GM23248 (cell line): ENCODE results near the gene PSG3. TPM values are rescaled to one million over a fixed set of nuclear protein-coding genes. Genes with fewer than 3 reads are reported as not detected.
A peak's percentile ranks its signal among the peaks of the same experiment; 100 is the strongest.
"Not testable (repeated sequence)": the region's sequence is repeated elsewhere in the genome, so short reads cannot be mapped to it uniquely, and the experiment has no call there.

Source experiments
- DNase-seq: peaks from one replicate; pipeline ENCODE4 v3.0.0-alpha.2; 2015
- H2AFZ ChIP-seq: fragments of 200-600 bp; sonication (generic); 2 replicates; pipeline ENCODE4 v1.6.1; 2016; ENCODE audit warnings: antibody characterized with exemption
- H3F3A ChIP-seq: fragments of 200-600 bp; sonication (generic); 2 replicates; pipeline ENCODE4 v1.6.1; 2016; ENCODE audit warnings: mild to moderate bottlenecking, antibody characterized with exemption, mixed run types; ENCODE audit not compliant: insufficient read depth
- H3K27ac ChIP-seq: fragments of 200-600 bp; sonication (generic); 2 replicates; pipeline ENCODE4 v1.5.1; 2016; ENCODE audit warnings: mild to moderate bottlenecking
- H3K27me3 ChIP-seq: fragments of 200-600 bp; sonication (generic); replicated peaks from 2 replicates; pipeline ENCODE4 v1.6.1; 2016; ENCODE audit warnings: mild to moderate bottlenecking; ENCODE audit not compliant: insufficient read depth
- H3K36me3 ChIP-seq: fragments of 200-600 bp; sonication (generic); 2 replicates; pipeline ENCODE4 v1.6.1; 2016; ENCODE audit warnings: low read depth, mild to moderate bottlenecking
- H3K4me1 ChIP-seq: fragments of 200-600 bp; sonication (generic); 2 replicates; pipeline ENCODE4 v1.6.1; 2016; ENCODE audit warnings: mild to moderate bottlenecking; ENCODE audit not compliant: insufficient read depth
- H3K4me2 ChIP-seq: fragments of 200-600 bp; sonication (generic); one replicate; pipeline ENCODE4 v1.6.1; 2016; ENCODE audit warnings: mild to moderate bottlenecking; ENCODE audit not compliant: unreplicated experiment
- H3K4me3 ChIP-seq: fragments of 200-600 bp; sonication (generic); 2 replicates; pipeline ENCODE4 v1.5.1; 2016; ENCODE audit warnings: mild to moderate bottlenecking
- H3K79me2 ChIP-seq: fragments of 200-600 bp; sonication (generic); 2 replicates; pipeline ENCODE4 v1.6.1; 2016; ENCODE audit warnings: mild to moderate bottlenecking; ENCODE audit not compliant: insufficient read depth
- H3K9ac ChIP-seq: fragments of 200-600 bp; sonication (generic); 2 replicates; pipeline ENCODE4 v1.6.1; 2016; ENCODE audit warnings: mild to moderate bottlenecking
- H3K9me2 ChIP-seq: fragments of 200-600 bp; sonication (generic); 2 replicates; pipeline ENCODE4 v1.6.1; 2016; ENCODE audit warnings: mixed run types, mild to moderate bottlenecking, moderate library complexity; ENCODE audit not compliant: insufficient read depth
- H3K9me3 ChIP-seq: fragments of 200-600 bp; sonication (generic); one replicate; pipeline ENCODE4 v1.6.1; 2017; ENCODE audit warnings: low read depth
- H4K20me1 ChIP-seq: fragments of 200-600 bp; sonication (generic); 2 replicates; pipeline ENCODE4 v1.6.0; 2016; ENCODE audit not compliant: insufficient read depth
- WGBS, 2 experiments: methylation state at CpG; one replicate each; pipeline ENCODE4 v1.1.6; 2015 to 2017; ENCODE audit warnings: low lambda C conversion rate in 2 of 2, low coverage in 1 of 2; ENCODE audit errors: missing lambda C conversion rate in 2 of 2; 5-methylcytosine and 5-hydroxymethylcytosine counted together
- in situ Hi-C: fragments of 300-500 bp; cut with MboI; formaldehyde crosslinking; loops from 2 replicates; pipeline ENCODE4 v1.15.0; 2020
- polyA plus RNA-seq: library from polyadenylated mRNA; unstranded; fragments of >200 nt; fragmentation: Nextera tagmentation; extraction: Ambion mirVana; gene quantifications from 2 replicates; pipeline ENCODE4 v1.2.1, GENCODE V29; 2016
- total RNA-seq: library from RNA; depleted of rRNA; stranded (reverse); fragments of >200 nt; shearing (Covaris generic); gene quantifications from 2 replicates; pipeline ENCODE4 v1.2.3, GENCODE V29; 2014; rRNA removed

Gene PSG3
- total RNA-seq (not detected in 2 replicates), polyA plus RNA-seq (0.10 TPM in 1 of 2 replicates, not detected in the other)

GRCh38 chr19:42740381-42740780 is at the start of gene PSG3:
Gene PSG3, minus strand, starts transcription at chr19:42740481. Its CDS starts 97 bp downstream, at chr19:42740384.
- H3K4me2 ChIP-seq, H2AFZ ChIP-seq, H4K20me1 ChIP-seq, H3K79me2 ChIP-seq, DNase-seq, H3K9me3 ChIP-seq, H3K9me2 ChIP-seq, H3K27ac ChIP-seq, H3K4me3 ChIP-seq, H3K36me3 ChIP-seq, H3K27me3 ChIP-seq, H3K9ac ChIP-seq: not testable (repeated sequence)
- Histone ChIP-seq H3K4me1 (peaks cover 26% of the 10 kb centered on the region), H3F3A (peaks cover 27% of the 10 kb centered on the region)
- in situ Hi-C loops, result loop anchor here (10.0 kb wide), 1 partner anchor 46 kb away; no protein-coding TSS in a partner anchor
- 87 to 100% methylated on average over 3 to 4 of the region's 4 CpGs for WGBS, 2 experiments

GRCh38 chr19:42788766-42789165 is 48.5 kb upstream of the PSG3 start:
- H3K9me2 ChIP-seq, H2AFZ ChIP-seq, H3K36me3 ChIP-seq, H3K9me3 ChIP-seq, H4K20me1 ChIP-seq, H3K79me2 ChIP-seq, H3K27me3 ChIP-seq, H3K4me2 ChIP-seq, H3K27ac ChIP-seq, H3K9ac ChIP-seq, H3K4me3 ChIP-seq, H3F3A ChIP-seq: not testable (repeated sequence)
- WGBS, 2 experiments, result 67% methylated on average over 2 of the region's 2 CpGs
- H3K4me1 ChIP-seq, result peaks cover 12% of the 10 kb centered on the region
- in situ Hi-C loops, result loop anchor here (25.0 kb wide), 1 partner anchor 299 kb away; the partner anchor contains the start of gene PSG2
- DNase-seq, result peak; percentile 10

GRCh38 chr19:42787766-42788165 is 47.5 kb upstream of the PSG3 start:
- not testable (repeated sequence) for H3K9ac ChIP-seq, H3K9me2 ChIP-seq, H3K4me2 ChIP-seq, H3K27me3 ChIP-seq, H3K9me3 ChIP-seq, H3K27ac ChIP-seq, H3K79me2 ChIP-seq, H3F3A ChIP-seq, H2AFZ ChIP-seq, H3K36me3 ChIP-seq, H3K4me1 ChIP-seq, H4K20me1 ChIP-seq, H3K4me3 ChIP-seq, DNase-seq
- in situ Hi-C loops, result loop anchor here (25.0 kb wide), 1 partner anchor 300 kb away; the partner anchor contains the start of gene PSG2
- 67 to 71% methylated on average over 2 of the region's 2 CpGs for WGBS, 2 experiments

GRCh38 chr19:42776750-42777612 is 36.7 kb upstream of the PSG3 start:
- DNase-seq, result peak; percentile 86
- in situ Hi-C loops, result loop anchor here (25.0 kb wide), 1 partner anchor 310 kb away; the partner anchor contains the start of gene PSG2
- not testable (repeated sequence) for H4K20me1 ChIP-seq, H3K4me1 ChIP-seq, H3K79me2 ChIP-seq, H3K9me2 ChIP-seq, H3K27me3 ChIP-seq, H3K27ac ChIP-seq, H3F3A ChIP-seq, H3K9ac ChIP-seq, H3K9me3 ChIP-seq, H3K4me3 ChIP-seq, H3K36me3 ChIP-seq
- 28 to 30% methylated on average over 12 of the region's 12 CpGs for WGBS, 2 experiments
- Histone ChIP-seq H3K4me2 (peak overlapping the region; percentile 14), H2AFZ (peak overlapping the region; percentile 60)

GRCh38 chr19:42774510-42775158 is 34.4 kb upstream of the PSG3 start:
- not testable (repeated sequence) for DNase-seq, H3K9ac ChIP-seq, H3K9me2 ChIP-seq, H3K36me3 ChIP-seq, H3K27ac ChIP-seq, H3K9me3 ChIP-seq, H3K4me2 ChIP-seq, H3K4me1 ChIP-seq, H3K79me2 ChIP-seq, H3K4me3 ChIP-seq, H3F3A ChIP-seq, H4K20me1 ChIP-seq, H2AFZ ChIP-seq, H3K27me3 ChIP-seq
- 74 to 78% methylated on average over 21 of the region's 21 CpGs for WGBS, 2 experiments
- in situ Hi-C loops, result loop anchor here (25.0 kb wide), 1 partner anchor 313 kb away; the partner anchor contains the start of gene PSG2

GRCh38 chr19:42767319-42767718 is 27.0 kb upstream of the PSG3 start:
- H3K9ac ChIP-seq, H3K4me2 ChIP-seq, H3K36me3 ChIP-seq, H3K79me2 ChIP-seq, H3K4me3 ChIP-seq, H3K9me2 ChIP-seq, in situ Hi-C loops, H3K9me3 ChIP-seq, H2AFZ ChIP-seq, H4K20me1 ChIP-seq, H3K27ac ChIP-seq, DNase-seq, H3K27me3 ChIP-seq: not testable (repeated sequence)
- WGBS, 2 experiments, result 87 to 93% methylated on average over 8 of the region's 8 CpGs
- Histone ChIP-seq H3K4me1 (peaks cover 16% of the 10 kb centered on the region), H3F3A (peaks cover 10% of the 10 kb centered on the region)

GRCh38 chr19:42766871-42767270 is 26.6 kb upstream of the PSG3 start:
- H3K9ac ChIP-seq, H4K20me1 ChIP-seq, H2AFZ ChIP-seq, H3K27me3 ChIP-seq, DNase-seq, H3K79me2 ChIP-seq, in situ Hi-C loops, H3K4me2 ChIP-seq, H3K4me3 ChIP-seq, H3K9me2 ChIP-seq, H3K27ac ChIP-seq, H3K9me3 ChIP-seq, H3K36me3 ChIP-seq: not testable (repeated sequence)
- Histone ChIP-seq H3F3A (peaks cover 15% of the 10 kb centered on the region), H3K4me1 (peaks cover 20% of the 10 kb centered on the region)
- WGBS, 2 experiments, result 92 to 93% methylated on average over 12 of the region's 12 CpGs
